ENCODE data around the gene INSR.

Gene INSR

GRCh38 chr19:7294558-7295212 is 471 bp upstream of the INSR start:
- peak; percentile 57 for DNase-seq

DNA sequence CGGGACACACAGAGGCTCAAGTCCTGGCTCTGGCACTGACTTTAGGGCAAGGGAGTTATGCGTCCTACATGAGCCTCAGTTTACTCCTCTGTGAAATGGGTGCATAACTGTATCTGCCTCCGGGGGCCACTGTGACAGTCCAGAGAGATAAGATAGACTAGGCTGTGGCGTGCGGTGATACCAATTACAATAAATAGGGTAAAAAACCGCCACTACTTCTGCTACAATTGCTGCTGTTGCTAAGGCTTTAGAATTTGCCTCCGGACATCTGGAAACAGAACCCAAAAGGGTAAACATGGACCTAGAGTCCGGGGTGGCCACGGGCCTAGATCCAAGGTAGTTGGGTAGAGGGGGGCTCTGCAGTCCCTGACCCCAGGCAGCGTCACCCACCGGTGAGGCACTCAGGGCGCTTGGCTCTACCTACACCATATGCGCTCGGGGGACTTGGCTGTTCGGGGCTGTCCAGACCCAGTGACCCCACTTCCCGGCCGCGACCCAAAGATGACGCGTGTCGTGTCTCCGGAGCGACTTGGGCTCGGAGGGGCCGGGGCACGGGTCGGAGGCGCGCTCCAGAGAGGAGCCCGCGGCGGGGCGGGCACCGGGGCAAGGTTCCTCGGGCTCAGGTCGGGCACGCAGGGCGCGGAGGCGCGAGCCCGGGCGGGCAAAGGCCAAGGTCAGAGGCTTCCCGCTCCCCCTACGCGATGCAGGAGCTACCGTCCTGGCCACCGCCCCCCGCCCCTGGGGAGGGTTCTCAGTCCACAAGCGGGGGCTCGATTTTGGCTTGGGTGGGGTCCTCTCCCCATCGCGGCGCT is 1.1 kb downstream of the INSR start:
- no peak for DNase-seq

GRCh38 chr19:7292352-7292949 is 1.8 kb downstream of the INSR start:
- no peak for DNase-seq

DNA sequence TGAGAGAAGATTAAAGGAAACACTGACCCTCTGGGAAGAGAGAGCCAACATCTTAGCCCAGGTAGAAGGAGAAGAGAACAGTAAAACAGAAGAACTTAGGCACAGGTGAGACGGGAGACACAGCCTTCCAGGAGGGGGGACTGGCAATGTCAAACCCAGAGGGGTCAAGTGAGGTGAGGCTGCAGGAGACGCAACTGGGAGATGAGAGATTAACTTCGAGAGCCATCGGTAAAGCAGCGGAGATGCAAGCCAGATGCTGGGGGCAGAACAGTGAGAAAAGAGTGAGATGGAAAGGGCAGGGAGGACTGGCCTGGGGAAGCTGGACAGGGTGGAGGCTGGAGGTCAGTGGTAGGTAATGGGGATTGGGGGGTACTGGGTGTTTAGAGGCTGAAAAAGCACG is 5.2 kb downstream of the INSR start:
- no peak for DNase-seq

DNA sequence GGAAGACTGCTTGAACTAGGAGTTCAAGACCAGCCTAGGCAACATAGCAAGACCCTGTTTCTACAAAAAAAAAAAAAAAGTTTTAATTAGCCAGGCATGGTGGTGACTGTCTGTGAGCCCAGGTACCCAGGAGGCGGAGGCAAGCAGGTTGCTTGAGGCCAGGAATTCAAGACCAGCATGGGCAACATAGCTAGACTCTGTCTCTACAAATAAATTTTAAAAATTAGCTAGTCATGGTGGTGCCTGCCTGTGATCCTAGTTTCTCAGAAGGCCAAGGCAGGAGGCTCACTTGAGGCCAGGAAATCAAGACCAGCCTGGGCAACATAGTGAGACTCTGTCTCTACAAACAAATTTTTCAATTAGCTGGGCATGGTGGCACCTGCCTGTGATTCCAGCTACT is 6.1 kb downstream of the INSR start:
- no peak for DNase-seq

DNA sequence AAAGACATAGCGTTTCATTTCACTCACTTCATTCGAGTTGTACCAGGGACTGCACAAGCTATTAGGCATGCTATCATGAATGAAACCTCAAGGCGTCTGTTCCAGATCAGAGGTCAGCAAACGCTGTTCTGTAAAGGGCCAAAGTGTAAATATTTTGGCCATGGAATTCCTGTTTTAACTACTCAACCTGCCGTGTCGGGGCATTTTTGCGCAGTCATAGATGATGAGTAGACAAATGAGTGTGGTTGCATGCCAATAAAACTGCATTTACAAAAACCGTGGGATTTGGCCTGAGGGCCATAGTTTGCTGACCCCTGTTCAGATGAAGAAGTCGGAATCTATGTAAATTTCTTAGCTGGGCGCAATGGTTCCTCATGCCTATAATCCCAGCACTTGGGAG is 6.5 kb downstream of the INSR start:
- DNase-seq: no peak

DNA sequence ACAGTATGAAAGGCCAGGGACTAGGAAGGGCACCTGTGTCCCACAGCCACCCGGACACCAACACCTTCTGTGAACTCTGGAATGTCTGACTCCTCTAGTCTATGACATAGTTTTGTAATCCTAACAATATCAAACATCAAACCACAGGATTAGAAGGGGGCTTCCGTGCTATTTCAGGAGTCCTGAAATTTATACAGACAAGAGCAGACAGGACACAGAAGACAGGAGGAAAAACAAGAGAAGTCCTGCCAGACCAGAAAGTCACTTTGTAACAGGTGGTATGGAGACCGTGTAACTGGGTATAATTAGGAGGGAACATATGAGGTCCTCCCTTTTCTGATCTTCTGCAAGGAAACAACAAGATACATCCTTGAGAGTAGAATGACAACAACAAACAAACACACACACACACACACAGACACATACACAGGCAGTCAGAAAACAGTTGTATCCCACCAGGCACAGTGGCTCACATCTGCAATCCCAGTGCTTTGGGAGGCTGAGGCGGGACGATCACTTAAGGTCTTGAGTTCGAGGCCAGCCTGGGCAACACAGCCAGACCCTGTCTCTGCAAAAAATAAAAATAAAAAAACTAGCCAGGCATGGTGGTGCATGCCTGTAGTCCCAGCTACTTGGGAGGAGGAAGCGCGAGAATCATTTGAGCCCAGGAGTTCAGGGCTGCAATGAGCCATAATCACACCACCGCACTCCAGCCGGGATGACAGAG is 13.1 kb downstream of the INSR start:
- no peak for DNase-seq

DNA sequence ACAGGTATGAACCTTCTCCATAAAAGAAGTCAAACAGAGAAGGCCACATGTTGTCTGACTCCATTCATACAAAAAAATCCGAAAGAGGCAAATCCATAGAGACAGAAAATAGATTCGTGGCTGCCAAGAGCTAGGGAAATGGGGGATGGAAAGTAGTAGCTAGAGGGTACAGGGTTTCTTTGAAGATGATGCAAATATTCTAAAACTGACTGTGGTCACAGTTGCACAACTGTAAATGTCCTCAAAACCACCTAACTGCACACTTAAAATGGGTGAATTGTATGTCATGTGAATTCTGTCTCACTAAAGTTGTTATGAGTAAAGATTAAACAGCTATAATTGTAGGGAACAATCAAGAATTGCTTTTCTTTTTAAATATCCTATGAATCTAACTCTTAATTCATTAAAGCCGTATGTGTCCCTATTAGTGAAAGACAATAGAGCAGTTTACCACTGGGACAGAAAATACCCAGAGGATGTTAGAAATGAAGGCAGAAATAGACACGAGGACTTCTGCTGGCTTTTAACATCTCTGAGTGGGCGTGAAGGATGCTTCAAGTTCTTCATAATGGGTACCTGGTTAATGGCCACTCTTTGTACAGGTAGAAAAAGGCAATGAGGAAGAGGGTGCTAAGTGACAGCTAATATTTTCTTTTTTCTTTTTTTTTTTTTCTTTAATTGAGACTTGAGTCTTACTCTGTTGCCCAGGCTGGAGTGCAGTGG is 21.2 kb downstream of the INSR start:
- DNase-seq: no peak

- no peak for DNase-seq
These were observed 25.5 kb downstream of the INSR start for GRCh38 chr19:7268705-7269098.

DNA sequence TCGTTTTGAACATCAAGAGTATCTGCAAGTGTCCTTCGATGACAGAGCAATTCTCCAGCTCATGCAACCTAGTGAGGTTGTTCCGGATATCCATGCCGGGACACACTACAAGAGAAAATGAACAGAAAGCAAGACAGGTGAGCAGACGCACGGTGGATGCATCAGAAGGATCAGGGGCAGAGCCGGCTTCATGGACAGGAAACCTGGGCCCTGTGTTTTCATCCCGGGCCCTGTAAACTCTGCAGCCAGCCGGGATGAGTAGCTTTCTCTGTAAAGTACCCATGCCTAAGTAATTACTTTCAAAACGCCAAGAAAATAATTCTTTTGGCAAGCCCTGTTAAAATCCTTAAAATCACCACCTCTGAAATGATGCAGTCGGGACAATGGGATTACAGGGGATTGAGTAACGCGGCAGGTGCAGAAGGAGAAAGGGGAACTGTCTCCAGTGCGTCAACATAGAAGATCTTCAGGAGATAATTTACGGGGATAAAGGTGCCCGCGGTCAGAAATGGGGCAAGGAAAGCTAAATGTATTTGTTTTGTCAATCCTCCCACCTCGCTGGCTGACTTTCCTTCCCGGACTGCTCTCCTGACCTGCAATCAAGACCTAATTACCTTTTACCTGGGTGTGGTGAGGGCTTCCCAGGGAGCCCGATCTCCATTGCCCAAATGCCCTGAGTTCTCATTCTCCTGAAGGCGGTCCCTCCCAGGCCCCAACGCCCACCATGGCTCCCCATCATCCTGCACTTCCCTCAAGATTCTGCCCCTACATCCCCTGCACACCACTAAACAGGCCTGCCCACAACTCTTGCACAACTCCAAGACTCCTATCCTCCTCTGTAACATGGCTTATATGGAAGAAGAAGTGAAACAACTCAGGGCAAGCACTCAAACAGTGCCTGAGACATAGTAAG is 26.2 kb downstream of the INSR start:
- no peak for DNase-seq

DNA sequence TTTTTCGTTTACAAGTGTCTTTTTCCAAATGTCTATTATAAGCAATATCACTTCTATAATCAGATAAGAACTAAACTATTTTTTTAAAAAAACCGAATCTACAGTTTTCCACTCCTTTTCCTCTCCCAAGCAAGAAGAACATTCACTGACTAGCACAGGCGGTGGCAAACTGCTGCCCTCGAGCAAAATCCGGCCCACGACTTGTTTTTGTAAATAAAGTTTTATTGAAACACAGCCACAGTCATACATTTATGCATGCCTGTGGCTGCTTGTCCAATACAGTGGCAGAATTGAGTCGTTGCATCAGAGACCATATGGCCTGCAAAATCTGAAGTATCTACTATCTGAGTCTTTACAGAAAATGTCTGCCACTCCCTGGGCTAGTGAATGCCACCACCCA is 27.4 kb downstream of the INSR start:
- DNase-seq: no peak

DNA sequence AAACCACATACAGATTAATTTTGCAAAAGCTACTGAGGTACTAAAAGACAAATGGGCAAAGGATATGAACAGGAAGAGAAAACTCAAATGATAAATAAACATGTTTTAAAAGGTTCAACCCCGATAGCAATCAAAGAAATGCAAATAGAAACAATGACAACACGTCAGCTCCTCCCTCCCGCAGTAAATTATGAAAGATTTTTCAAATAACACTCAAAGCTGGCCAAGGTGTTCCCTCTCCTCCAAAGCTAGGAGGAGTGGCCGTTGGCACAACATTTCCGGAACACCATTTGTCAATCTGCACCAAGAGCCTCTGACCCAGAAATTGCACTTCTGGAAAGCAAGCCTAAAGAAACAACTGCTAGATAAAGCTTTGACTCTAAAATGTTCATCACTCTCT is 28.3 kb downstream of the INSR start:
- DNase-seq: peak; percentile 10

- DNase-seq: no peak
These were observed 29.4 kb downstream of the INSR start for GRCh38 chr19:7264858-7265257.

GRCh38 chr19:7263521-7263920 is 30.7 kb downstream of the INSR start:
- no peak for DNase-seq

DNA sequence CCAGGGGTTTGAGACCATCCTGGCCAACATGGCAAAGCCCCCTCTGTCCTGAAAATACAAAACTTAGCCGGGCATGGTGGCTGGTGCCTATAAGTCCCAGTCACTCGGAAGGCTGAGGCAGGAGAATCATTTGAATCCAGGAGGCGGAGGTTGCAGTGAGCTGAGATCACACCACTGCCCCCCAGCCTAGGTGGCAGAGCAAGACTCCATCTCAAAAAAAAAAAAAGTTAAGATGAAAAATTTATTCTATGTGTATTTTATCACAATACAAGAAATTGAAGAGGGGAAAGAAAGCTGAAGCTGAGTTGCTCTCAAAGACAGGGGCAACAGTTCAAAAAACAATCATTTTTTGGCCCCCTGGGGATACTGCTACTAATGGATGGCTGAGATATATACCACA is 31.1 kb downstream of the INSR start:
- no peak for DNase-seq

GRCh38 chr19:7262470-7262869 is 31.7 kb downstream of the INSR start:
- DNase-seq: no peak

- no peak for DNase-seq
These were observed 34.1 kb downstream of the INSR start for GRCh38 chr19:7260161-7260560.

- no peak for DNase-seq
These were observed 35.3 kb downstream of the INSR start for GRCh38 chr19:7258840-7259395.

GRCh38 chr19:7258041-7258839 is 36.0 kb downstream of the INSR start:
- no peak for DNase-seq

All from DMS153 (cell line).